T-helper 17 cell (primary cell): ENCODE results near the gene OR5K2. TPM values are rescaled to one million over a fixed set of nuclear protein-coding genes. Genes with fewer than 3 reads are reported as not detected.
A peak's percentile ranks its signal among the peaks of the same experiment; 100 is the strongest.

Experiments
- ATAC-seq: fragments of 150-1000 bp; cut with Tn5 transposase; 2 replicates; pipeline ENCODE4 v1.10.0; 2021; ENCODE audit warnings: mild to moderate bottlenecking, moderate library complexity
- DNase-seq, 3 donors: peaks; one replicate each; pipeline versions ENCODE4 v3.0.0 to v3.0.0-alpha.2; 2020 to 2021
- H3K9me3 ChIP-seq: one replicate; pipeline ENCODE4 v1.7.0; 2013; ENCODE audit warnings: low read length, mild to moderate bottlenecking; ENCODE audit not compliant: control insufficient read depth, poor library complexity, severe bottlenecking
- H3K27ac Mint-ChIP-seq: one replicate; pipeline ENCODE4 v1.8.0; 2022; ENCODE audit warnings: mild to moderate bottlenecking, moderate library complexity, mixed read lengths
- H3K27me3 Mint-ChIP-seq: one replicate; pipeline ENCODE4 v1.8.0; 2022; ENCODE audit warnings: mixed read lengths
- H3K36me3 Mint-ChIP-seq: one replicate; pipeline ENCODE4 v1.8.0; 2022; ENCODE audit warnings: low read depth, mixed read lengths
- H3K4me1 Mint-ChIP-seq: one replicate; pipeline ENCODE4 v1.8.0; 2022; ENCODE audit warnings: mild to moderate bottlenecking, mixed read lengths
- H3K4me3 Mint-ChIP-seq: one replicate; pipeline ENCODE4 v1.8.0; 2022; ENCODE audit warnings: mild to moderate bottlenecking, moderate library complexity, mixed read lengths
- total RNA-seq, 4 donors: library from RNA in 2 of 4; stranded (reverse) in 2 of 4; gene quantifications; one replicate each; pipeline ENCODE4 v1.2.3 and lab custom pipeline; 2022 to 2026

OR5K2 gene
- total RNA-seq, 2 donors from 2014 or later = not detected

GRCh38 chr3:98529856-98530459 is 32.5 kb downstream of the OR5K2 start:
- ATAC-seq (no peak), DNase-seq (no peak)
- Mint-ChIP-seq H3K4me3 (no peak overlapping the region), H3K27me3 (no peaks in the 10 kb centered on the region), H3K27ac (peak overlapping the region; percentile 45), H3K36me3 (no peaks in the 10 kb centered on the region), H3K4me1 (peaks cover 10% of the 10 kb centered on the region)
- H3K9me3 ChIP-seq = no peaks in the 10 kb centered on the region

GRCh38 chr3:98530676-98531075 is 33.2 kb downstream of the OR5K2 start:
- Mint-ChIP-seq H3K4me3 (peak overlapping the region; percentile 5), H3K27me3 (no peaks in the 10 kb centered on the region), H3K27ac (peak overlapping the region; percentile 45), H3K36me3 (no peaks in the 10 kb centered on the region), H3K4me1 (peaks cover 10% of the 10 kb centered on the region)
- ATAC-seq = no peak
- no peaks in the 10 kb centered on the region for H3K9me3 ChIP-seq
- DNase-seq = no peak

GRCh38 chr3:98531622-98532274 is 34.3 kb downstream of the OR5K2 start, which contains the start of gene GPR15:
Gene GPR15 (plus strand): TSS chr3:98531978. CDS start chr3:98532034, 56 bp downstream.
- Mint-ChIP-seq H3K27me3 (no peaks in the 10 kb centered on the region), H3K4me3 (peak within 1 kb of the TSS; percentile 82), H3K4me1 (peaks cover 10% of the 10 kb centered on the region), H3K27ac (peak within 1 kb of the TSS; percentile 80), H3K36me3 (no peaks in the 10 kb centered on the region)
- H3K9me3 ChIP-seq = no peaks in the 10 kb centered on the region
- no peak for DNase-seq
- peak; percentile 79 for ATAC-seq

- Mint-ChIP-seq H3K27ac (peak overlapping the region; percentile 80), H3K4me1 (peaks cover 10% of the 10 kb centered on the region), H3K36me3 (no peaks in the 10 kb centered on the region), H3K27me3 (no peaks in the 10 kb centered on the region), H3K4me3 (peak overlapping the region; percentile 82)
- no peaks in the 10 kb centered on the region for H3K9me3 ChIP-seq
- peak; percentile 41 for ATAC-seq
- DNase-seq = no peak
Measured at GRCh38 chr3:98532275-98532637, 34.8 kb downstream of the OR5K2 start.

- Mint-ChIP-seq H3K36me3 (no peaks in the 10 kb centered on the region), H3K4me3 (peak overlapping the region; percentile 82), H3K27ac (peak overlapping the region; percentile 80), H3K27me3 (no peaks in the 10 kb centered on the region), H3K4me1 (peaks cover 10% of the 10 kb centered on the region)
- DNase-seq = no peak
- no peak for ATAC-seq
- H3K9me3 ChIP-seq = no peaks in the 10 kb centered on the region
Measured at GRCh38 chr3:98532709-98533571, 35.5 kb downstream of the OR5K2 start.

- DNase-seq = no peak
- H3K27me3 Mint-ChIP-seq = no peaks in the 10 kb centered on the region
- peaks cover 10% of the 10 kb centered on the region for H3K4me1 Mint-ChIP-seq
- H3K36me3 Mint-ChIP-seq = no peaks in the 10 kb centered on the region
- peak overlapping the region; percentile 80 for H3K27ac Mint-ChIP-seq
- H3K9me3 ChIP-seq = no peaks in the 10 kb centered on the region
- no peak for ATAC-seq
- H3K4me3 Mint-ChIP-seq = no peak overlapping the region
Measured at GRCh38 chr3:98534168-98534567, 36.7 kb downstream of the OR5K2 start.

- H3K9me3 ChIP-seq = no peaks in the 10 kb centered on the region
- Mint-ChIP-seq H3K4me3 (no peak overlapping the region), H3K27ac (peak overlapping the region; percentile 80), H3K36me3 (no peaks in the 10 kb centered on the region), H3K27me3 (no peaks in the 10 kb centered on the region), H3K4me1 (peaks cover 10% of the 10 kb centered on the region)
- DNase-seq (no peak), ATAC-seq (no peak)
Measured at GRCh38 chr3:98534734-98535133, 37.3 kb downstream of the OR5K2 start.

- no peaks in the 10 kb centered on the region for H3K27me3 Mint-ChIP-seq
- DNase-seq (no peak), ATAC-seq (peak; percentile 39)
- H3K4me1 Mint-ChIP-seq = peaks cover 11% of the 10 kb centered on the region
- H3K4me3 Mint-ChIP-seq = peak overlapping the region; percentile 75
- no peaks in the 10 kb centered on the region for H3K36me3 Mint-ChIP-seq
- H3K27ac Mint-ChIP-seq = peak overlapping the region; percentile 27
- no peaks in the 10 kb centered on the region for H3K9me3 ChIP-seq
Measured at GRCh38 chr3:98536456-98537017, 39.1 kb downstream of the OR5K2 start.

- H3K36me3 Mint-ChIP-seq = no peaks in the 10 kb centered on the region
- no peaks in the 10 kb centered on the region for H3K27me3 Mint-ChIP-seq
- peak; percentile 59 for ATAC-seq
- H3K4me3 Mint-ChIP-seq = peak overlapping the region; percentile 53
- peak overlapping the region; percentile 73 for H3K27ac Mint-ChIP-seq
- H3K9me3 ChIP-seq = no peaks in the 10 kb centered on the region
- DNase-seq = no peak
- H3K4me1 Mint-ChIP-seq = peaks cover 4% of the 10 kb centered on the region
Measured at GRCh38 chr3:98540346-98540745, 42.9 kb downstream of the OR5K2 start.

GRCh38 chr3:98541695-98542094 is 44.2 kb downstream of the OR5K2 start:
- no peak overlapping the region for H3K27ac Mint-ChIP-seq
- no peak for DNase-seq
- peak overlapping the region; percentile 47 for H3K4me3 Mint-ChIP-seq
- H3K27me3 Mint-ChIP-seq = no peaks in the 10 kb centered on the region
- H3K9me3 ChIP-seq = no peaks in the 10 kb centered on the region
- no peaks in the 10 kb centered on the region for H3K36me3 Mint-ChIP-seq
- H3K4me1 Mint-ChIP-seq = peaks cover 10% of the 10 kb centered on the region
- no peak for ATAC-seq

- peaks cover 10% of the 10 kb centered on the region for H3K4me1 Mint-ChIP-seq
- DNase-seq (no peak), ATAC-seq (no peak)
- H3K36me3 Mint-ChIP-seq = no peaks in the 10 kb centered on the region
- no peaks in the 10 kb centered on the region for H3K27me3 Mint-ChIP-seq
- H3K9me3 ChIP-seq = no peaks in the 10 kb centered on the region
- H3K27ac Mint-ChIP-seq = no peak overlapping the region
- H3K4me3 Mint-ChIP-seq = no peak overlapping the region
Measured at GRCh38 chr3:98542623-98543022, 45.1 kb downstream of the OR5K2 start.

GRCh38 chr3:98545940-98546339 is 48.5 kb downstream of the OR5K2 start:
- no peaks in the 10 kb centered on the region for H3K36me3 Mint-ChIP-seq
- H3K4me1 Mint-ChIP-seq = peaks cover 6% of the 10 kb centered on the region
- no peaks in the 10 kb centered on the region for H3K9me3 ChIP-seq
- peak overlapping the region; percentile 82 for H3K27ac Mint-ChIP-seq
- DNase-seq (no peak), ATAC-seq (peak; percentile 52)
- H3K27me3 Mint-ChIP-seq = no peaks in the 10 kb centered on the region
- H3K4me3 Mint-ChIP-seq = peak overlapping the region; percentile 63
